ENCODE measurements around the gene SRSF12. TPM values are rescaled to one million over a fixed set of nuclear protein-coding genes. Genes with fewer than 3 reads are reported as not detected.

SRSF12 gene
- total RNA-seq, 2 donors from 2014 or later, result 1.0 to 5.7 TPM

GRCh38 chr6:89111933-89112332 lies 5.9 kb downstream of the SRSF12 start:
- intact Hi-C loops (cut with DNase I), result no loop called here
- Histone ChIP-seq H3K36me3 (no peaks in the 10 kb centered on the region), H3K4me1 (replicated peaks) (no peaks in the 10 kb centered on the region), H3K27ac (no peak overlapping the region), H3K4me3 (no peak overlapping the region), H3K9me3 (no peaks in the 10 kb centered on the region), H3K27me3 (replicated peaks; ENCODE audit: insufficient read depth) (no peaks in the 10 kb centered on the region)
- TF ChIP-seq POLR2A (IDR thresholded peaks at IDR 0.05) (no peak), POLR2AphosphoS5 (IDR thresholded peaks at IDR 0.05) (no peak)
- TF ChIP-seq, protein P1, sequence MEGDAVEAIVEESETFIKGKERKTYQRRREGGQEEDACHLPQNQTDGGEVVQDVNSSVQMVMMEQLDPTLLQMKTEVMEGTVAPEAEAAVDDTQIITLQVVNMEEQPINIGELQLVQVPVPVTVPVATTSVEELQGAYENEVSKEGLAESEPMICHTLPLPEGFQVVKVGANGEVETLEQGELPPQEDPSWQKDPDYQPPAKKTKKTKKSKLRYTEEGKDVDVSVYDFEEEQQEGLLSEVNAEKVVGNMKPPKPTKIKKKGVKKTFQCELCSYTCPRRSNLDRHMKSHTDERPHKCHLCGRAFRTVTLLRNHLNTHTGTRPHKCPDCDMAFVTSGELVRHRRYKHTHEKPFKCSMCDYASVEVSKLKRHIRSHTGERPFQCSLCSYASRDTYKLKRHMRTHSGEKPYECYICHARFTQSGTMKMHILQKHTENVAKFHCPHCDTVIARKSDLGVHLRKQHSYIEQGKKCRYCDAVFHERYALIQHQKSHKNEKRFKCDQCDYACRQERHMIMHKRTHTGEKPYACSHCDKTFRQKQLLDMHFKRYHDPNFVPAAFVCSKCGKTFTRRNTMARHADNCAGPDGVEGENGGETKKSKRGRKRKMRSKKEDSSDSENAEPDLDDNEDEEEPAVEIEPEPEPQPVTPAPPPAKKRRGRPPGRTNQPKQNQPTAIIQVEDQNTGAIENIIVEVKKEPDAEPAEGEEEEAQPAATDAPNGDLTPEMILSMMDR (IDR thresholded peaks at IDR 0.05), result no peak
- 89% methylated on average over 9 of the region's 9 CpGs for WGBS
- DNase-seq (ENCODE audit: low spot score), result no peak

DNA sequence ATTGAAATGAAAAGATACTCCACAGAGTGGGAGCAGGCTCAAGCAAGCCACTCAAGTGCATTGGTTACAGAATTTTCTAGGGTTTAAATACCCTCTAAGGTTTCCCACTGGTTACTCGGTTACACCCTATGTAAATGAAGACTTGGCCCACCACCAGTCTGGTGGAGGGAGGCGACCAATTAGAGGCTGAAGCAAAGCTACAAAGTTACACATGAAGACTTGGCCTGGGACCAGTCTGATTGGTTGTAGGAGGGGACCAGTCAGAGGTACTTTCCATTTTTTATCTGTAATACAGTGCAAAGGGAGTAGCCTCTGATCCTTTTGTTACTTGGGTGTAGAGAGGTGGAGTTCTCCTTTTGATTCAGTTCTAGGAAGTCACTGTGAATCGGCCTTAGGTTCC lies 7.6 kb downstream of the SRSF12 start:
- TF ChIP-seq POLR2A (IDR thresholded peaks at IDR 0.05), result no peak
- WGBS, result 92% methylated on average over 3 of the region's 3 CpGs

GRCh38 chr6:89100114-89100513 lies 17.8 kb downstream of the SRSF12 start:
- 94% methylated on average over 2 of the region's 2 CpGs for WGBS
- H3K4me3 ChIP-seq, result no peak overlapping the region
- no peaks in the 10 kb centered on the region for H3K36me3 ChIP-seq
- TF ChIP-seq POLR2AphosphoS5 (IDR thresholded peaks at IDR 0.05) (no peak), POLR2A (IDR thresholded peaks at IDR 0.05) (no peak)
- TF ChIP-seq, protein P1 (IDR thresholded peaks at IDR 0.05), result no peak
- intact Hi-C loops (cut with DNase I), result no loop called here
- H3K27ac ChIP-seq, result no peak overlapping the region
- H3K4me1 ChIP-seq (replicated peaks), result no peaks in the 10 kb centered on the region
- DNase-seq (ENCODE audit: low spot score), result no peak
- H3K27me3 ChIP-seq (replicated peaks; ENCODE audit: insufficient read depth), result no peaks in the 10 kb centered on the region
- no peaks in the 10 kb centered on the region for H3K9me3 ChIP-seq

More for the DNA sequence above, 7.6 kb downstream of the SRSF12 start:
- intact Hi-C loops (cut with DNase I), result no loop called here
- Histone ChIP-seq H3K4me3 (no peak overlapping the region), H3K27me3 (replicated peaks; ENCODE audit: insufficient read depth) (no peaks in the 10 kb centered on the region), H3K27ac (no peak overlapping the region), H3K9me3 (no peaks in the 10 kb centered on the region), H3K36me3 (no peaks in the 10 kb centered on the region), H3K4me1 (replicated peaks) (no peaks in the 10 kb centered on the region)
- DNase-seq (ENCODE audit: low spot score), result no peak

GRCh38 chr6:89098461-89098860 lies 19.4 kb downstream of the SRSF12 start:
- Histone ChIP-seq H3K4me1 (replicated peaks) (no peaks in the 10 kb centered on the region), H3K27me3 (replicated peaks; ENCODE audit: insufficient read depth) (no peaks in the 10 kb centered on the region), H3K9me3 (no peaks in the 10 kb centered on the region), H3K27ac (no peak overlapping the region), H3K4me3 (no peak overlapping the region), H3K36me3 (no peaks in the 10 kb centered on the region)
- no peak for TF ChIP-seq POLR2AphosphoS5 (IDR thresholded peaks at IDR 0.05)
- TF ChIP-seq POLR2A (IDR thresholded peaks at IDR 0.05), result no peak
- TF ChIP-seq, protein P1 (IDR thresholded peaks at IDR 0.05), result no peak
- 92% methylated on average over 8 of the region's 8 CpGs for WGBS
- DNase-seq (ENCODE audit: low spot score), result no peak
- intact Hi-C loops (cut with DNase I), result no loop called here

GRCh38 chr6:89087881-89088280 lies 30.0 kb downstream of the SRSF12 start:
- no peak for DNase-seq (ENCODE audit: low spot score)
- no peaks in the 10 kb centered on the region for H3K4me1 ChIP-seq (replicated peaks)
- H3K9me3 ChIP-seq, result no peaks in the 10 kb centered on the region
- H3K4me3 ChIP-seq, result no peak overlapping the region
- peaks cover 0 to 4% of the 10 kb centered on the region in 2 donors for H3K36me3 ChIP-seq
- WGBS, result 85% methylated on average over 1 of the region's 1 CpG
- intact Hi-C loops (cut with DNase I), result no loop called here
- TF ChIP-seq POLR2AphosphoS5 (IDR thresholded peaks at IDR 0.05) (no peak), POLR2A (IDR thresholded peaks at IDR 0.05) (no peak)
- TF ChIP-seq, protein P1 (IDR thresholded peaks at IDR 0.05), result no peak
- no peak overlapping the region for H3K27ac ChIP-seq
- H3K27me3 ChIP-seq (replicated peaks; ENCODE audit: insufficient read depth), result no peaks in the 10 kb centered on the region

All from prostate gland (tissue), 2 donors.